DOHH2 (cell line): Measurements from ENCODE around the gene MAP4K4.

Experiments used
- H3F3A ChIP-seq: fragments of 200-600 bp; sonication (generic), shearing (Covaris generic); 2 replicates; pipeline ENCODE4 v1.6.0; 2016; ENCODE audit warnings: antibody characterized with exemption, mild to moderate bottlenecking; ENCODE audit not compliant: control insufficient read depth, insufficient read depth
- H3K27ac ChIP-seq: fragments of 200-600 bp; sonication (generic); 2 replicates; pipeline ENCODE4 v1.5.1; 2014; ENCODE audit warnings: low read depth, mild to moderate bottlenecking, low read length, moderate library complexity
- H3K27me3 ChIP-seq: fragments of 200-600 bp; sonication (generic); 2 replicates; pipeline ENCODE4 v1.6.1; 2014; ENCODE audit warnings: mild to moderate bottlenecking, low read length, mixed read lengths; ENCODE audit not compliant: control insufficient read depth
- H3K36me3 ChIP-seq: fragments of 200-600 bp; sonication (generic); 2 replicates; pipeline ENCODE4 v1.6.1; 2014; ENCODE audit warnings: mild to moderate bottlenecking, low read length, moderate library complexity, mixed read lengths; ENCODE audit not compliant: control insufficient read depth
- H3K4me1 ChIP-seq: fragments of 200-600 bp; sonication (generic); 2 replicates; pipeline ENCODE4 v1.6.1; 2014; ENCODE audit warnings: mild to moderate bottlenecking, low read length, mixed read lengths; ENCODE audit not compliant: control insufficient read depth
- H3K4me2 ChIP-seq: fragments of 200-600 bp; sonication (generic); 2 replicates; pipeline ENCODE4 v1.6.0; 2014; ENCODE audit warnings: mild to moderate bottlenecking, low read length, moderate library complexity
- H3K4me3 ChIP-seq: fragments of 200-600 bp; sonication (generic); 2 replicates; pipeline ENCODE4 v1.5.1; 2014; ENCODE audit warnings: mild to moderate bottlenecking, low read length, mixed read lengths
- H3K79me2 ChIP-seq: fragments of 200-600 bp; sonication (generic); 2 replicates; pipeline ENCODE4 v1.6.1; 2014; ENCODE audit warnings: mild to moderate bottlenecking, low read length, mixed read lengths; ENCODE audit not compliant: control insufficient read depth
- H3K9me2 ChIP-seq: fragments of 200-600 bp; sonication (generic); replicated peaks from 2 replicates; pipeline ENCODE4 v1.6.1; 2014; ENCODE audit warnings: mild to moderate bottlenecking, low read length, mixed read lengths; ENCODE audit not compliant: control insufficient read depth
- H3K9me3 ChIP-seq: fragments of 200-600 bp; sonication (generic); 2 replicates; pipeline ENCODE4 v1.6.1; 2014; ENCODE audit warnings: antibody characterized with exemption, low read length, mixed read lengths; ENCODE audit not compliant: control insufficient read depth, insufficient read depth
- H4K20me1 ChIP-seq: fragments of 200-600 bp; sonication (generic); 2 replicates; pipeline ENCODE4 v1.6.0; 2014; ENCODE audit warnings: low read depth, mild to moderate bottlenecking, antibody characterized with exemption, low read length, moderate library complexity; ENCODE audit not compliant: control insufficient read depth, insufficient read depth
- CTCF ChIP-seq: fragments of 200-600 bp; sonication (generic); IDR thresholded peaks from one replicate; pipeline ENCODE4 v1.5.1; 2014; ENCODE audit warnings: antibody characterized with exemption, mild to moderate bottlenecking, low read depth, low read length; ENCODE audit not compliant: poor library complexity, severe bottlenecking
- EZH2phosphoT487 ChIP-seq: fragments of 200-600 bp; sonication (generic); IDR thresholded peaks from 2 replicates; pipeline ENCODE4 v1.6.1; 2017; ENCODE audit warnings: borderline replicate concordance, mild to moderate bottlenecking, antibody characterized with exemption, low read length, moderate library complexity, mixed read lengths

Gene MAP4K4

GRCh38 chr2:101879466-101879865 is 182.0 kb downstream of the MAP4K4 start:
- Histone ChIP-seq H3K9me3 (no peaks in the 10 kb centered on the region), H3K4me2 (no peak overlapping the region), H3K27me3 (no peaks in the 10 kb centered on the region), H4K20me1 (no peaks in the 10 kb centered on the region), H3K4me3 (no peak overlapping the region), H3K79me2 (no peaks in the 10 kb centered on the region), H3K27ac (no peak overlapping the region), H3K4me1 (no peaks in the 10 kb centered on the region), H3F3A (no peaks in the 10 kb centered on the region), H3K9me2 (no peaks in the 10 kb centered on the region), H3K36me3 (peaks cover 84% of the 10 kb centered on the region)
- TF ChIP-seq CTCF: no peak
- no peak for TF ChIP-seq EZH2phosphoT487

DNA sequence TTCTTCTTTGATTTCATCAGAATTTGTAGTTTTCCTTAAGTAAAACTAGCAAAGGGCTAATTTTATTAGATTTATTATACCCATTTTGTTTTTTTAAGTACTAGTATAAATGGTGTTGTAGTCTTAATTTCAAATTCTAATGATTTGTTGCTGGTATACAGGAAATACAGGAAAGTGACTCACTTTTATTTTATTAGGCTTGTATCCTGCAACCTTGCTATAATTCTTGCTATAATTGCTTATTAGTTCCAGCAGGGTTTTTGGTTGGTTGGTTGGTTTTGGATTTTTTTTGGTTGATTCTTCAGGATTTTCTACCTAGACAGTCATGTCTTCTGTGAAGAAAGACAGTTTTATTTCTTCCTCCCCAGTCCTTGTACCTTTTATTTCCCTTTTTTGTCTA is 183.6 kb downstream of the MAP4K4 start:
- H3F3A ChIP-seq: no peaks in the 10 kb centered on the region
- no peaks in the 10 kb centered on the region for H3K27me3 ChIP-seq
- H3K36me3 ChIP-seq: peaks cover 84% of the 10 kb centered on the region
- no peak overlapping the region for H3K4me2 ChIP-seq
- no peak overlapping the region for H3K27ac ChIP-seq
- H3K9me3 ChIP-seq: no peaks in the 10 kb centered on the region
- H3K79me2 ChIP-seq: no peaks in the 10 kb centered on the region
- no peaks in the 10 kb centered on the region for H3K9me2 ChIP-seq
- H3K4me3 ChIP-seq: no peak overlapping the region
- H4K20me1 ChIP-seq: no peaks in the 10 kb centered on the region
- TF ChIP-seq EZH2phosphoT487 (no peak), CTCF (no peak)
- H3K4me1 ChIP-seq: no peaks in the 10 kb centered on the region

GRCh38 chr2:101882769-101883307 is 185.3 kb downstream of the MAP4K4 start:
- Histone ChIP-seq H3K4me1 (no peaks in the 10 kb centered on the region), H3K36me3 (peaks cover 85% of the 10 kb centered on the region), H3K4me3 (no peak overlapping the region), H3K79me2 (no peaks in the 10 kb centered on the region), H3K27ac (no peak overlapping the region), H4K20me1 (no peaks in the 10 kb centered on the region), H3K9me3 (no peaks in the 10 kb centered on the region), H3K9me2 (no peaks in the 10 kb centered on the region), H3K27me3 (no peaks in the 10 kb centered on the region), H3K4me2 (no peak overlapping the region), H3F3A (no peaks in the 10 kb centered on the region)
- TF ChIP-seq EZH2phosphoT487 (no peak), CTCF (no peak)

- Histone ChIP-seq H3K4me3 (no peak overlapping the region), H3K36me3 (peaks cover 83% of the 10 kb centered on the region), H3K4me1 (no peaks in the 10 kb centered on the region), H3K27me3 (no peaks in the 10 kb centered on the region), H3K27ac (no peak overlapping the region), H3F3A (no peaks in the 10 kb centered on the region), H3K4me2 (no peak overlapping the region), H3K9me2 (no peaks in the 10 kb centered on the region), H3K79me2 (no peaks in the 10 kb centered on the region), H4K20me1 (no peaks in the 10 kb centered on the region), H3K9me3 (no peaks in the 10 kb centered on the region)
- TF ChIP-seq EZH2phosphoT487: no peak
- peak; percentile 63 for TF ChIP-seq CTCF
Measured at GRCh38 chr2:101883860-101884259, 186.4 kb downstream of the MAP4K4 start.
